Activated CD4-positive, alpha-beta memory T cell treated with anti-CD3 and anti-CD28 coated beads, Interleukin-2, amount 10 ng/mL, durations not matched to agents 7 days and 5 days (primary cell): Measurements from ENCODE around the gene RTF2. TPM values are rescaled to one million over a fixed set of nuclear protein-coding genes. Genes with fewer than 3 reads are reported as not detected.

Source experiments
- CTCF ChIA-PET: fragments of 350-600 bp; sonication (Branson Sonifier 250); formaldehyde crosslinking; loops from one replicate; lab custom pipeline; 2021; ENCODE audit warnings: antibody characterized with exemption, inconsistent platforms; lab: Charles Lee
- POLR2A ChIA-PET: fragments of 350-600 bp; sonication (Branson Sonifier 250); formaldehyde crosslinking; loops from one replicate; lab custom pipeline; 2021; ENCODE audit warnings: antibody characterized with exemption; lab: Charles Lee
- DNase-seq: peaks from one replicate; pipeline ENCODE4 v3.0.0-alpha.2; 2020
- H3K27ac Mint-ChIP-seq: one replicate; pipeline ENCODE4 v1.8.0; 2021; ENCODE audit warnings: mild to moderate bottlenecking, mixed read lengths
- H3K27me3 Mint-ChIP-seq: one replicate; pipeline ENCODE4 v1.8.0; 2021; ENCODE audit warnings: mixed read lengths
- H3K36me3 Mint-ChIP-seq: one replicate; pipeline ENCODE4 v1.8.0; 2021; ENCODE audit warnings: low read depth, mixed read lengths
- H3K4me1 Mint-ChIP-seq: one replicate; pipeline ENCODE4 v1.8.0; 2021; ENCODE audit warnings: mixed read lengths
- H3K4me3 Mint-ChIP-seq: one replicate; pipeline ENCODE4 v1.8.0; 2021; ENCODE audit warnings: mild to moderate bottlenecking, mixed read lengths
- H3K9me3 Mint-ChIP-seq: one replicate; pipeline ENCODE4 v1.8.0; 2021; ENCODE audit warnings: mixed read lengths
- total RNA-seq, 2 experiments: library from RNA; stranded (reverse); gene quantifications; one replicate each; pipeline ENCODE4 v1.2.3, GENCODE V29; 2021

RTF2 gene
- total RNA-seq, 2 experiments from 2014 or later = 121 TPM

- POLR2A ChIA-PET = interaction anchor here (0.8 to 1.2 kb wide), 2 partner anchors 10 to 46 kb away, joined by 3 to 4 read pairs; partner anchors contain the start of genes CASS4 and RTF2
- H3K4me3 Mint-ChIP-seq = no peak overlapping the region
- CTCF ChIA-PET = interaction anchor here (1.1 to 1.9 kb wide), 2 partner anchors 16 to 61 kb away, joined by 3 to 4 read pairs; no protein-coding TSS in a partner anchor
- no peaks in the 10 kb centered on the region for H3K9me3 Mint-ChIP-seq
- H3K27ac Mint-ChIP-seq = no peak overlapping the region
- H3K4me1 Mint-ChIP-seq = peaks cover 81% of the 10 kb centered on the region
- peaks cover 52% of the 10 kb centered on the region for H3K36me3 Mint-ChIP-seq
- H3K27me3 Mint-ChIP-seq = no peaks in the 10 kb centered on the region
- no peak for DNase-seq
Measured at GRCh38 chr20:56458206-56458821, 10.1 kb upstream of the RTF2 start.

GRCh38 chr20:56460459-56460858 lies 8.0 kb upstream of the RTF2 start:
- CTCF ChIA-PET = interaction anchor here (1.1 to 1.9 kb wide), 2 partner anchors 18 to 60 kb away, joined by 3 to 4 read pairs; no protein-coding TSS in a partner anchor
- Mint-ChIP-seq H3K4me3 (no peak overlapping the region), H3K36me3 (peaks cover 40% of the 10 kb centered on the region), H3K27ac (peak overlapping the region; percentile 82), H3K4me1 (peaks cover 77% of the 10 kb centered on the region), H3K27me3 (no peaks in the 10 kb centered on the region), H3K9me3 (no peaks in the 10 kb centered on the region)
- POLR2A ChIA-PET = interaction anchor here (0.8 to 1.1 kb wide), 5 partner anchors 9 to 68 kb away, joined by 4 to 8 read pairs (median 4); partner anchors contain the start of genes AURKA, CASS4, CSTF1 and RTF2
- DNase-seq = peak; percentile 80

DNA sequence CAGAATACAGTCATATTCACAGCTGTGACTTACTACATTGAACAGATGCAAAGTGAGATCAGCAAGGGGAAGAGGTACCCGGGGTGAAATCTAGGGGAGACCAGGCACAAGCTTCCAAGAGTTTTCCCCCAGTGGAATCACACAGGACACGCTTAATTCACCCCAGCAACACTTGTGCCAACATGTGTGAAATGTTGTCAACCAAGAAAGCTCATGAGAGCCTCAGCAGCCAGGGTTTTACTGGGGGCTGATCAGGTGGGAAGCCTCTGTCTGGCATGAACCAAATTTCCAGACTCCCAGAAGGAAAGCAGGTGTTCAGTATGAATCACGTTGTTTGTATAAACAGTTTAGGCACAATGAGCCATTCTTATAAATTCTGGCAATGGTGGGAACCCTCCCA lies 6.9 kb upstream of the RTF2 start:
- H3K27ac Mint-ChIP-seq = peak overlapping the region; percentile 82
- H3K4me3 Mint-ChIP-seq = no peak overlapping the region

GRCh38 chr20:56463428-56463827 lies 5.0 kb upstream of the RTF2 start:
- POLR2A ChIA-PET = interaction anchor here (0.6 to 3.3 kb wide), 12 partner anchors 9 to 929 kb away, joined by 3 to 14 read pairs (median 5); partner anchors contain the start of genes AURKA, CASS4 and CSTF1
- Mint-ChIP-seq H3K9me3 (no peaks in the 10 kb centered on the region), H3K4me3 (peak overlapping the region; percentile 32), H3K36me3 (peaks cover 26% of the 10 kb centered on the region), H3K27me3 (no peaks in the 10 kb centered on the region), H3K27ac (peak overlapping the region; percentile 80), H3K4me1 (peaks cover 76% of the 10 kb centered on the region)
- DNase-seq = peak; percentile 74
- CTCF ChIA-PET = interaction anchor here (1.0 to 2.1 kb wide), 4 partner anchors 9 to 71 kb away, joined by 3 to 8 read pairs (median 4); partner anchors contain the start of genes AURKA and CSTF1

More for the DNA sequence above, 6.9 kb upstream of the RTF2 start:
- Mint-ChIP-seq H3K9me3 (no peaks in the 10 kb centered on the region), H3K36me3 (peaks cover 35% of the 10 kb centered on the region), H3K4me1 (peaks cover 81% of the 10 kb centered on the region), H3K27me3 (no peaks in the 10 kb centered on the region)
- CTCF ChIA-PET = no interaction called here
- DNase-seq = no peak
- POLR2A ChIA-PET = interaction anchor here (1.4 to 3.3 kb wide), 2 partner anchors 43 to 69 kb away, joined by 3 to 12 read pairs; partner anchors contain the start of genes AURKA and CSTF1

GRCh38 chr20:56465997-56466396 lies 2.4 kb upstream of the RTF2 start:
- Mint-ChIP-seq H3K4me1 (peaks cover 77% of the 10 kb centered on the region), H3K27ac (no peak overlapping the region), H3K9me3 (no peaks in the 10 kb centered on the region), H3K27me3 (no peaks in the 10 kb centered on the region), H3K36me3 (peaks cover 27% of the 10 kb centered on the region), H3K4me3 (no peak overlapping the region)
- CTCF ChIA-PET = no interaction called here
- DNase-seq = no peak
- POLR2A ChIA-PET = interaction anchor here (1.4 kb wide), 1 partner anchor 74 kb away, joined by 4 read pairs; the partner anchor contains the start of gene AURKA

DNA sequence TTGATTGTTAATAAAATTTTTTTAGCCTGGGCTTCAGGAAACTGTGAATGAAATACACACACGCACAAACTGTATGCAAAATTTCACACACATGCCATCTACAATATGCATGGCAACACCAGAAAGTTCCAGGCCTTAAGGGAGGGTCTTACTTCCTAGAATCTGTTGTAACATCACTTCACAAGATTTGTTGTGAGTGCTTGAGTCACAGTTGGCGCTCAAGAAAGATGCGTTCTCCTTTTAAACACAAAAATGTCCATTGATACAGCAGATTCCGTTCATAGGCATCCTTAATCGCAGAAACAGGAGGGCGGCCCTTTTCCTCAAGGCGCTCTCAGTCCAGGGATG lies 485 bp upstream of the RTF2 start:
- Mint-ChIP-seq H3K4me1 (peaks cover 71% of the 10 kb centered on the region), H3K36me3 (peaks cover 24% of the 10 kb centered on the region), H3K27me3 (no peaks in the 10 kb centered on the region), H3K9me3 (no peaks in the 10 kb centered on the region), H3K4me3 (peak overlapping the region; percentile 100), H3K27ac (peak overlapping the region; percentile 98)
- POLR2A ChIA-PET = interaction anchor here (1.0 to 2.6 kb wide), 7 partner anchors 9 to 75 kb away, joined by 3 to 41 read pairs (median 5); partner anchors contain the start of genes AURKA, CASS4 and CSTF1
- DNase-seq = no peak
- CTCF ChIA-PET = interaction anchor here (1.4 to 2.2 kb wide), 2 partner anchors 56 to 76 kb away, joined by 4 to 12 read pairs; partner anchors contain the start of genes AURKA, CASS4 and CSTF1

DNA sequence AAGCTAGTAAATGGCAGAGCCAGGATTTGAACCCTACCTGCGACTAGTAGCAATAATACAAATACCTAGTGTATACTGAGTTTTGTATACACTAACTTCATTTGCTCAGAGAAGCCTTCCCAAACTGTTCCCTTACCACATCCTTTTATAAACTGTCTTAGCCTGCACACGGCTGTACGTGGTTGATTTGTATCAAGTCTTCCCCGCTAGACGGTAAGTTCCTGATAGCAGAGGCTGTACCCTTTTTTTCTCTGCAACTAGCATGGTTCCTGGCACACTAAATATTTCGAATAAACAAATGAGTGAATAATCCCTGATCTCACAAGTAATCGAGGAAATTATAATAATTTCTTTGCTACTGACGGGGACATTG lies 636 bp downstream of the RTF2 start:
- POLR2A ChIA-PET = interaction anchor here (1.0 to 2.6 kb wide), 13 partner anchors 9 to 109 kb away, joined by 3 to 41 read pairs (median 5); partner anchors contain the start of genes AURKA, CASS4 and CSTF1
- CTCF ChIA-PET = interaction anchor here (0.8 to 2.2 kb wide), 6 partner anchors 57 to 110 kb away, joined by 3 to 12 read pairs (median 4); partner anchors contain the start of genes AURKA, CSTF1 and FAM210B
- H3K9me3 Mint-ChIP-seq = no peaks in the 10 kb centered on the region
- H3K4me1 Mint-ChIP-seq = peaks cover 60% of the 10 kb centered on the region
- H3K4me3 Mint-ChIP-seq = peak overlapping the region; percentile 100
- no peak for DNase-seq
- no peaks in the 10 kb centered on the region for H3K27me3 Mint-ChIP-seq
- peaks cover 31% of the 10 kb centered on the region for H3K36me3 Mint-ChIP-seq
- peak overlapping the region; percentile 98 for H3K27ac Mint-ChIP-seq

GRCh38 chr20:56483970-56484369 lies 15.5 kb downstream of the RTF2 start:
- peaks cover 37% of the 10 kb centered on the region for H3K4me1 Mint-ChIP-seq
- H3K9me3 Mint-ChIP-seq = no peaks in the 10 kb centered on the region
- CTCF ChIA-PET = no interaction called here
- no peaks in the 10 kb centered on the region for H3K27me3 Mint-ChIP-seq
- H3K4me3 Mint-ChIP-seq = no peak overlapping the region
- DNase-seq = no peak
- peak overlapping the region; percentile 36 for H3K27ac Mint-ChIP-seq
- POLR2A ChIA-PET = interaction anchor here (2.0 kb wide), 1 partner anchor 72 kb away, joined by 5 read pairs; the partner anchor contains the start of gene CASS4
- H3K36me3 Mint-ChIP-seq = peaks cover 86% of the 10 kb centered on the region

GRCh38 chr20:56487216-56487615 lies 18.8 kb downstream of the RTF2 start:
- no peak for DNase-seq
- Mint-ChIP-seq H3K4me1 (peaks cover 29% of the 10 kb centered on the region), H3K36me3 (peaks cover 82% of the 10 kb centered on the region), H3K9me3 (no peaks in the 10 kb centered on the region), H3K4me3 (no peak overlapping the region), H3K27ac (no peak overlapping the region), H3K27me3 (no peaks in the 10 kb centered on the region)
- ChIA-PET POLR2A (no interaction called here), CTCF (no interaction called here)

GRCh38 chr20:56488566-56488965 lies 20.1 kb downstream of the RTF2 start:
- H3K27me3 Mint-ChIP-seq = no peaks in the 10 kb centered on the region
- POLR2A ChIA-PET = no interaction called here
- no peak overlapping the region for H3K27ac Mint-ChIP-seq
- DNase-seq = no peak
- H3K4me3 Mint-ChIP-seq = no peak overlapping the region
- H3K9me3 Mint-ChIP-seq = no peaks in the 10 kb centered on the region
- CTCF ChIA-PET = interaction anchor here (0.7 kb wide), 1 partner anchor 15 kb away, joined by 3 read pairs; no protein-coding TSS in a partner anchor
- H3K4me1 Mint-ChIP-seq = peaks cover 20% of the 10 kb centered on the region
- H3K36me3 Mint-ChIP-seq = peaks cover 83% of the 10 kb centered on the region

DNA sequence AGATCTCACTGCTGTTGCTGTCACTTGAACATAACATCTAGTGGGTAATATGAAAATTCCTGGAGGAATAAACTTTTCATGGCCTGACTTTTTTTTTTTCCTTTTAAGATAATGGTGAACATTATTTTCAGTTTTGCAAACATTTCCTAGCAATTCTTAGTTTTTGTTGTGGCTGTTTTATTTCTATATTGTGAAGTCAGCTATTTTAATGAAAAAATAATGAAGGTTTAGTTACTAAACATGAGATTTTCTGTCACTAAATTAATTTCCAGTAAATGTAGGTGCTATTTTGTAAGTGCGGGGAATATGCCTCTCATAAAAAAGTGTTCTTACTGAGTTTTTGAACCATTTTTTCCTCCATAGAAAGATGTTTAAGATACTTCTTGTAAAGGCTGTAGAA lies 32.7 kb downstream of the RTF2 start:
- H3K9me3 Mint-ChIP-seq = no peaks in the 10 kb centered on the region
- no peak overlapping the region for H3K4me3 Mint-ChIP-seq
- POLR2A ChIA-PET = no interaction called here
- H3K36me3 Mint-ChIP-seq = peaks cover 27% of the 10 kb centered on the region
- H3K27me3 Mint-ChIP-seq = no peaks in the 10 kb centered on the region
- CTCF ChIA-PET = no interaction called here
- H3K27ac Mint-ChIP-seq = no peak overlapping the region
- DNase-seq = no peak
- peaks cover 2% of the 10 kb centered on the region for H3K4me1 Mint-ChIP-seq

DNA sequence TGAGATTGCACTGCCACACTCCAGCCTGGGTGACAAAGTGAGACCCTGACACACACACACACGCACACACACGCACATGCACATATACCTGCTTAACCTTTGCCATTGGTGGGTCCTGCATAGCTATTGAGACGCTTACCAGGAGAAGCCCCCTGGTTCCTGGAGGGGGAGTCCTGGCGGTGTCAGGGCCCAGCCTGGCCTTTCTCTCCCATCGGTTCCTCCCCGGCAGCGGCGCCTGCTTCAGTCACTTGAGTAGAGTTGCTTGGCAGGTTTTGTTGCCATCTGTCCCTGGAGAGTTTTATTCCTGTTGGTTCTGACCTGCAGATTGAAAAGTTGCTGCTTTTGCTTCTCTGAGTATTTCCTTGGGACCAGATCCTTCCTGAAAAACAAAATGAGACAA lies 35.5 kb downstream of the RTF2 start:
- peaks cover 13% of the 10 kb centered on the region for H3K36me3 Mint-ChIP-seq
- H3K27me3 Mint-ChIP-seq = no peaks in the 10 kb centered on the region
- CTCF ChIA-PET = no interaction called here
- no peak overlapping the region for H3K27ac Mint-ChIP-seq
- H3K4me3 Mint-ChIP-seq = no peak overlapping the region
- no peak for DNase-seq
- POLR2A ChIA-PET = no interaction called here
- H3K9me3 Mint-ChIP-seq = no peaks in the 10 kb centered on the region
- peaks cover 2% of the 10 kb centered on the region for H3K4me1 Mint-ChIP-seq
